ENCODE data around the gene ARHGAP24.

The ARHGAP24 gene

GRCh38 chr4:85478576-85478975 is 3.6 kb downstream of the ARHGAP24 start:
- DNase-seq (ENCODE audit: low read depth) = peak; percentile 80
- H3K4me3 ChIP-seq (ENCODE audit: control insufficient read depth, low read depth, low read length) = no peak overlapping the region
- no peak for TF ChIP-seq CTCF (conservative IDR thresholded peaks at IDR 0.05; ENCODE audit: control insufficient read depth, insufficient read depth, low read depth, low read length)

GRCh38 chr4:85482010-85482738 is 7.2 kb downstream of the ARHGAP24 start:
- H3K4me3 ChIP-seq (ENCODE audit: control insufficient read depth, low read depth, low read length) = no peak overlapping the region
- no peak for TF ChIP-seq CTCF (conservative IDR thresholded peaks at IDR 0.05; ENCODE audit: control insufficient read depth, insufficient read depth, low read depth, low read length)
- no peak for DNase-seq (ENCODE audit: low read depth)

GRCh38 chr4:85486425-85487086 is 11.6 kb downstream of the ARHGAP24 start:
- no peak overlapping the region for H3K4me3 ChIP-seq (ENCODE audit: control insufficient read depth, low read depth, low read length)
- DNase-seq (ENCODE audit: low read depth) = peak; percentile 65
- TF ChIP-seq CTCF (conservative IDR thresholded peaks at IDR 0.05; ENCODE audit: control insufficient read depth, insufficient read depth, low read depth, low read length) = no peak

- no peak for TF ChIP-seq CTCF (conservative IDR thresholded peaks at IDR 0.05; ENCODE audit: control insufficient read depth, insufficient read depth, low read depth, low read length)
- H3K4me3 ChIP-seq (ENCODE audit: control insufficient read depth, low read depth, low read length) = no peak overlapping the region
- no peak for DNase-seq (ENCODE audit: low read depth)
These were observed 13.5 kb downstream of the ARHGAP24 start for GRCh38 chr4:85488416-85488815.

- no peak for TF ChIP-seq CTCF (conservative IDR thresholded peaks at IDR 0.05; ENCODE audit: control insufficient read depth, insufficient read depth, low read depth, low read length)
- peak; percentile 77 for DNase-seq (ENCODE audit: low read depth)
These were observed 14.5 kb downstream of the ARHGAP24 start for GRCh38 chr4:85489273-85489981.

GRCh38 chr4:85491527-85491926 is 16.6 kb downstream of the ARHGAP24 start:
- TF ChIP-seq CTCF (conservative IDR thresholded peaks at IDR 0.05; ENCODE audit: control insufficient read depth, insufficient read depth, low read depth, low read length) = no peak
- DNase-seq (ENCODE audit: low read depth) = no peak
- no peak overlapping the region for H3K4me3 ChIP-seq (ENCODE audit: control insufficient read depth, low read depth, low read length)

More at GRCh38 chr4:85489273-85489981, 14.5 kb downstream of the ARHGAP24 start:
- no peak overlapping the region for H3K4me3 ChIP-seq (ENCODE audit: control insufficient read depth, low read depth, low read length)
